ENCODE results near the gene IFIT2.
"Not testable (repeated sequence)": the region's sequence is repeated elsewhere in the genome, so short reads cannot be mapped to it uniquely, and the experiment has no call there.

Gene IFIT2

DNA sequence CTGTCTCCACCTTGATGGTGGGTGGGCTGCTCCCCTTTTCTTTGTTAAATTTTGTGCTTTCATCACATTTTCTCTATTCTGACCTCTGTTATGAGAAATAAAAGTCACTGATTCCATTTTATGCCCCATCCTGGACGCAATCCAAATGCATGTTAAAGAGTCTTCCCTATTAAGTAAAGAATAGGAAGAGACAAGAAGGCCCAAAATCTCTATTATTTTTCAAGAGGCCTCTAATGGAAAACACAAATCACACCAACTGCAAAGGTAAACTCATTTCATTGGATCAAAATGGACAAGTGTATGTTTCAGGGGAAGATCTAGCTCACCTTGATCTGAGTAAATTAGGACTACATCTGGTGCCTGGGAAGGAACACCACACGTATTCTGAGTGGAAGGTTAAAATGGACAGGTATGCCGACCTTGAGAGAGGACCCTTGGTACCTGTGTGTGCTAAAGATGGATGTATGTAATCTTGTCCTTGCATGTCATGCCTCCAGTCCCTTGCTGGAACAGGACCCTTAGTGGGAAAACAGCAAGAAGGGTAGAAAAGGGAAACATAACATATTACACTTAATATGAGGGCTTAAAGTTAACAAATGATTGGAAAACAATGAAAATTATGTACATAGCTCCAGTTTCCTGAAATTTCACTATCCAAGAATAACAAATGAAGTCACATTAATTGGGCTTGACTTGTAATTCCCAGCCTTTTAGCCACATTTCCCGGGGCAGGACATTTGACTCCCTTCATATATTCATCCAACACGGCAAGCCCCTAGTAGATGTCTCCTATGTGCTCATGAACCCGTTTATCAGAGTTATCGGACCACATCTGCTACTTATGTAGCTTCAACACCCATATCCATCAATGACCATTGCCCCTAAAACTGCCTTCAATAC lies 7.6 kb downstream of the IFIT2 start:
- DNase-seq: no peak

DNA sequence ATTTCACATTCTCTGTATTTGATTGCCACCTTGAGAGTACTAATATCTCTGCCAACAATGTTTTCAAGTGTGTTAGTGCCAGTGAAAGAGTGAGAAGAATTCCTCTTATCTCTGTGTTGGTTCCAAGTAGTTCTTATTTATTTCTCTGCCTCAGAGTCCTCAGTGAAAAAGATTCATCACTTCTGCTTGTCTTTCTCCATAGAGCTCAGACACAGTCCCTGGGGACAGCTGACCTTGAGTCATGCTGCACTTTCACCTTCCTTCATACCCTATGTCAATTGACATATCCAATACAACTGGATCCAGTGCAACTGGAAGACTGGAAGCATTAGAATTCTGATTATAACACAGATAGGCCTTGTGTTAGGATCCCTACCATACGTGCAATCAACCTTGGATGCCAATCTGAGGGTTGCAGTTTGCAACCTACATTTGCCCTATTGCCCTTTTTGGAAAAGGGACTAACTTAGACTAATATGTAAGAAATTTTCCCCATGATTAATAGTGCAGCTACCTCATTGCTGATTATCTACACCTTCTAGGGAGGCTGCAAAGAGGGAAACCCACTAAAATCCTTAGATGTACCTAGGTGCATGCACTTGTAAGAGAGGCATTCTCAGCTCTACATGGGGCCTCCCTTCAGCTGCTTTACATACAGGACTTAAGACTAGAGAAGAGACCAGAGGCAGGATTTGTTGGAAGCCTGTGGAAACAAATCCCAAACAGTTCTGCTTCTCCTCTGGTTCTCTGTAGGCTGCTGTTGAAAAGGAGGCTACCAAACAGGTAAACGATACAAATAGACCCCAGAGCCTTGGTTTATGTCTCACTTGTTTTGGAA lies 8.4 kb downstream of the IFIT2 start:
- DNase-seq: no peak

DNA sequence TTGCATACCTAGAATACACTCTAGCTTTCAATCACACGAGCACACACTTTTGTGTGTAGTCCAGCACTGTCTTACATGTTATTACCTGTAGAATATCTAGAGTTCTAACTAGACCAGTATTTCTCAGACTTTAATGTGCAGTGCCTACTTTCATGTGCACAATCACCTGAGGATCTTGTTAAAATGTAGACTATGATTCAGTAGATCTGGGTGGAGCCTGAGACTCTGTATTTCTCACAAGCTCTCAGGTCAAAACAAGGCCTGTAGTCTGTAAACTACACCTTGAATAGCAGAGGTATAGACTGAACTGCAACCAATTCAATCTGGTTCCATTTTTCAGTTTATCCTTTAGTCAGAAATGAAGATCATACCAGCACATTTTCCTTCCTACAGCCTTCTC lies 11.1 kb downstream of the IFIT2 start:
- no peak for DNase-seq

DNA sequence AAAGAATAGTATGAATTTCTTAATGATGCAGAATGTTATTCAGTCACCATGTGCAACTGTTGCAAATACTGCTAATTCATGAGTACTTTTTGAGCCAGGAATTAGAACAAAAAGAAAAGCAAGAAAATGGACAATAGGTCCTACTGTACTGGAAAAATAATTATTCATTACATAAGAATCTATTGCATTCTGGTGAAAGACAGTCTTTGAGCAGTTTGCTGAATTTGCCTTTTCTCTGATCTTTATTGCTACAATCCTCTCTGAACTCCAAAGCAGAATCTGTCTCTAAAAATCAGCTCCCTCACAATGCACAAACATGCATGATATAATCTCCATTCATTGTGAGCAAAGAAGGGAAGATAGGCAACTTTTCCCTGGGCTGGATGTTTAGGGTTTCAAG lies 12.8 kb downstream of the IFIT2 start:
- DNase-seq: no peak

DNA sequence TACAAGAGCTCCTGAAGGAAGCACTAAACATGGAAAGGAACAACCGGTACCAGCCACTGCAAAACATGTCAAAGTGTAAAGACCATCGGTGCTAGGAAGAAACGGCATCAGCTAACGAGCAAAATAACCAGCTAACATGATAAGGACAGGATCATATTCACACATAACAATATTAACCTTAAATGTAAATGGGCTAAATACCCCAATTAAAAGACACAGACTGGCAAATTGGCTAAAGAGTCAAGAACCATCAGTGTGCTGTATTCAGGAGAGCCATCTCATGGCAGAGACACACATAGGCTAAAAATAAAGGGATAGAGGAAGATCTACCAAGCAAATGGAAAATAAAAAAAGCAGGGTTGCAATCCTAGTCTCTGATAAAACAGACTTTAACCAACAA lies 16.2 kb downstream of the IFIT2 start:
- DNase-seq: not testable (repeated sequence)

DNA sequence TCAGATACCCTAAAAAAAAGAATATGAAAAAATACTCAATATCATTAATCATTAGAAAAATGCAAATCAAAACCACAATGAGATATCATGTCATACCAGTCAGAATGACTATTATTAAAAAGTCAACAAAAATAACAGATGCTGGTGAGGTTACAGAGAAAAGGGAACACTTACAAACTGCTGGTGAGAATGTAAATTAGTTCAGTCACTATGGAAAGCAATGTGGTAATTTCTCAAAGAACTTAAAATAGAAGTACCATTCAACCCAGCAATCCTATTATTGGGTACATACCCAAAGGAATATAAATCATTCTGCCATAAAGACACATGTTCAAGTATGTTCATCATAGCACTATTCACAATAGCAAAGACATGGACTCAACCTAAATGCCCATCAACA lies 23.2 kb downstream of the IFIT2 start:
- not testable (repeated sequence) for DNase-seq

DNA sequence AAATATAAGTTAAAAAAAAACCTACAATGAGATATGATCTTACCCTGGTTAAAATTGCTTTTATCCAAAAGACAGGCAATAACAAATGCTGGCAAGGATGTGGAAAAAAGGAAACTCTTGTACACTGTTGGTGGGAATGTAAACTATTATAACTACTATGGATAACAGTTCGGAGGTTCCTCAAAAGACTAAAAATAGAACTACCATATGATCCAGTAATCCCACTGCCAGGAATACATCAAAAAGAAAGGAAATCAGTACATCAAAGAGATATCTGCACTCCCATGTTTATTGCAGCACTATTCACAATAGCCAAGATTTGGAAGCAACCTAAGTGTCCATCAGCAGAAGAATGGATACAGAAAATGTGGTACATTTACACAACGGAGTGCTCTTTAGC lies 24.0 kb downstream of the IFIT2 start:
- DNase-seq: not testable (repeated sequence)

DNA sequence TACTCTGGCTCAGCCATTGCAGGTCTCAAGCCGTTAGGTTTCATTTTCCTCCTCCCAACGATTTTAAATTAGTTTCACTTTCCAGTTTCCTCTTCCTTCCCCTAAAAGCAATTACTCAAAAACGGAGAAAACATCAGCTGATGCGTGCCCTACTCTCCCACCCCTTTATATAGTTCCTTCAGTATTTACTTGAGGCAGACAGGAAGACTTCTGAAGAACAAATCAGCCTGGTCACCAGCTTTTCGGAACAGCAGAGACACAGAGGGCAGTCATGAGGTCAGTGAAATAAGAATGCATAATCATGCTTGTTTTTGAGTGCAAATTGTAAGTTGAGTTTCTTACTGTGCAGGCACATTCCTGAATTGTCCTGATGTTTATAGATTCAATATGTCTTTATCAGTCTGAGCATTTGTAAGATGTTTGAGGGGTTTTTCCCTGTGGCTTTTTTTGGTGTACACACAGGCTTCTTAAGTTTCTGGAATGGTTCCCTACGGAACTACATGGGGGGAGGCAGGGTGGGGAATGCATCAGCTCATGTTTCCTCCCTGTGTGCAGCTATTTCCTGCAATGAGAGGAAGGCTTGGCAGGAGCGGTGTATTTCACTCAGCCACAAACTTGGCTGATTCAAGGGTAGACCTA lies 26.1 kb downstream of the IFIT2 start, which contains the start of gene IFIT3:
TSS of gene IFIT3 (plus strand) at position 195 of the 639 bp plus-strand sequence. CDS start at position 272, 77 bp downstream.
- DNase-seq: no peak

DNA sequence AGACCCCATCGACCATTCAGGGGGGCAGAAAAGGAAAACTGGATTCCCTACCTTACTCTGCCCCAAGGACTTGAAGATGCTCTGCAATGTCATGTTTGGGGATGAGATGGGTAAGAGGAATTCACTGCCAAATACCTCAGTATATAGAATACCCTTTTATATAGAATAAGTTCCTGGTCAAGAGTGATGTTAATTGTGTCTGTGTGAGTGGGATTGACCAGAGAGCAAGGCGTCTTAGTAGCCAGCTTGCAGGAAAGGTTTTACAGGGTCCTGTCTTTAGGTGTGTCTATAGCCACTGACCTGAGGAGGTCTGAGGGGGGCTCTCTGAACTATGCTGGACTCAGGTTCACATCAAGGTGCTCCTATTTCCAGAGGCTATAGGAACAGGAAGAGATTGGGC lies 27.3 kb downstream of the IFIT2 start:
- DNase-seq: no peak

DNA sequence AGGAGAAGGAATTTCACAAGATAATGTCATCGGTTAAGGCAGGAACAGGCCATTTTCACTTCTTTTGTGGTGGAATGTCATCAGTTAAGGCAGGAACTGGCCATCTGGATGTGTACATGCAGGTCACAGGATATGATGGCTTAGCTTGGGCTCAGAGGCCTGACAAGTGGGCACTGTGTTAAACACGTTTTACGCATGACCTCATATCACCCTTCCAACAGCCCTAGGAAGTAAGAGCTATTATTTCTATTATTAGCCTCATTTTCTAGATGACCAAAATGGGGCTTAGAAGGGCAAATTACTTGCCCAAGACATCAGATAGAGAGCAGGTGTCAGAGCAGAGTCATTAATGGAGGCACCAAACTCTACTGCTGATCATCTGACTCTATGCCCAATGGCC lies 28.2 kb downstream of the IFIT2 start:
- not testable (repeated sequence) for DNase-seq

DNA sequence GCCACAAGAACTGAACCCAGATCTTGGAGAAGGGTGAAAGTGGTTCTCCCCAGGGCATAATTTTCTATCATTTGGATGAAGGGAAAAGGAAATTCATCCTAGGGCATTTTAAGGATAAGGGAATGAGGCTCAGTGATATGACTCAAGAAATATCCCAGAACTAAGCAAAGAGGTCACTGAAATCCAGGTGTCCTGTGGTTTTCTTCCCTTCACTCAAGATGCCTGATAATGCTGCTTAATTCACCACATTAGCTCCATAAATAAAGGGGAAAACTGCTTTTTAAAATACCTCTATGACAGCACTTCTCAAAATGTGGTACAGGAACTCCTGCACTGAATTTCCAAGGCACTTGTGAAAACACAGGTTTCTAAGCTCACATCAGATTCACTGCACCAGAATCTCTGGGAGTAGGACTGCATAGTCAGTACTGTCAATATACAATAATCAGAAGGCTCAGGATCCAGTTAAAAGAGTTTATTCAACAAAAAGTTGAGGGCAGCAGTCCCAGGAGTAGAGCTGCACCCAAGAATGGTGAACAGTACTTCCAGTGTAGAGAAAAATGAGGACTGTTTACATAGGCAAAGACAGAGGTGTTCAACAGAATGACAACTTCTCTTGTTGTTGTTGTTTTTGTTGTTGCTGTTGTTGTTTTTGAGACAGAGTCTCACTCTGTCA lies 28.8 kb downstream of the IFIT2 start:
- no peak for DNase-seq

DNA sequence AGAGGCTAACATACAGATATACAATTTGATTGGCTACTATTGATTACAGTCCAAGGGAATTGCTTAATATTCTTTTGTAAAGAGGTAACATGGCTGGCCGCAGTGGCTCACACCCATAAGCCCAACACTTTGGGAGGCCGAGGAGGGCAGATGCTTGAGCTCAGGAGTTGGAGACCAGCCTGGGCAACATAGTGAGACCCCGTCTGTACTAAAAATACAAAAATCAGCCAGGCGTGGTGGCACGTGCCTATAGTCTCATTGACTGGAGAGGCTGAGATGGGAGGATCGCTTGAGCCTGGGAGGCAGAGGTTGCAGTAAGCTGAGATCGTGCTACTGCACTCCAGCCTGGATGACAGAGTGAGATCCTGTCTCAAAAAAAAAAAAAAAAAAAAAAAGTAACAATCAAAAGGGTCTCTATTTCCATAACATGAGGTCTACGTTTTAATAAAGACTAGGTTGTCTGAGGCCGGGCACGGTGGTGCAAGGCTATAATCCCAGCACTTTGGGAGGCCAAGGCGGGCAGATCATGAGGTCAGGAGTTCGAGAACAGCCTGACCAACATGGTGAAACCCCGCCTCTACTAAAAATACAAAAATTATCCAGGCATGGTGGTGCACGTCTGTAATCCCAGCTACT lies 29.8 kb downstream of the IFIT2 start:
- DNase-seq: not testable (repeated sequence)

DNA sequence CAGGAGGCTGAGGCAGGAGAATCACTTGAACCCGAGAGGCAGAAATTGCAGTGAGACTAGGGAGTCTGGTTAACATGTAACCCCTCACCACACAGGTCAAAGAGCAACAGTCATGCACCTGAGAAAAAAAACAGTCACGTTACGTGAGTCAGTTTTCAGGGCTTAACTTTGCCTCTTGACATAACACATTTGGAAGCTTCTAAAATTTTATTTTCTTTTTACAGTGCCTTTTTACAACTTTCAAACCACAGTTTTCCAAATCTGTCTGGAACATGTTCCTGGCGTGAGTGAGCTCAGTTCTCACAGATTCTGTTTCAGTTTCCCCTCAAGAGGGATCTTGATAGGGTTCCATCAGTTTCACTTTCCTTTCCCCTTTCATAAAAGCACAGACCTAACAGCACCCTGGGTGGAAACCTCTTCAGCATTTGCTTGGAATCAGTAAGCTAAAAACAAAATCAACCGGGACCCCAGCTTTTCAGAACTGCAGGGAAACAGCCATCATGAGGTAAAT lies 30.3 kb downstream of the IFIT2 start:
- DNase-seq: no peak

DNA sequence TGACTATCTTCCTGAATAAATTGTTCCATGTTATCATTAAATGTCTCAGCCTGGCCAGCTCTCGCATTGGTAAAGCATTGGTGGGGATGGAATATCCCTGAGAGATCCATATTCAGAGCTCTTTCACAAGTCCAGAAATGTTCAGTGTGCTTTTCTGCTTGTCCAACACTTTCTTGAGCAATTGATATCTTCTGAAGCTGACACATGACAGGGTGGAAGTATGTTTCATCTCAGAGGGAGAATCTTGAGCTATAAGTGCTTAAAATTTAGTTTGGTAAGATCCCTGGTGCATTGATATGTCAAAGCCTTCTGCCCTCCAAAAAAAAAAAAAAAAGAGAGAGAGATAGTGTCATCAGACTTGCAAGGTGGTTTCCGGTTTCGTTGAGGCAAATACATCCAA lies 33.4 kb downstream of the IFIT2 start:
- no peak for DNase-seq

DNA sequence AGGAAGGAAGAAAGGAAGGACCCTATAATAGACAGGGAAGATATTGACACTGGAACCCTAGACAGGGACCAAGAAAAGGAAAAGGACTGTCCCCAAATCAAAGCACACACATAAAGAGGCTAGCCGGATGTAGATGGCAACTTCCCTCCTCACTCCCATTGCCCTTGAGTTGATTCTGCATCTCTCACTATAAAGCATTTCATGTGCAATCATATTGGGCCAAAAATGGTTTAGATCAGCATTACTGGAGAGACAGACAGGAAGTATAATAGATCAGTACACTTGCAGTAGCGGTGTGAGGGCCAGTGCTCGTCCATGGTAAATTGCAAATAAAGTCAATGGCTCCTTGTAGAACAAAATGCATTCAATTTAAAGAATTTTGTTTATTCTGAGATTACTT lies 34.4 kb downstream of the IFIT2 start:
- no peak for DNase-seq

DNA sequence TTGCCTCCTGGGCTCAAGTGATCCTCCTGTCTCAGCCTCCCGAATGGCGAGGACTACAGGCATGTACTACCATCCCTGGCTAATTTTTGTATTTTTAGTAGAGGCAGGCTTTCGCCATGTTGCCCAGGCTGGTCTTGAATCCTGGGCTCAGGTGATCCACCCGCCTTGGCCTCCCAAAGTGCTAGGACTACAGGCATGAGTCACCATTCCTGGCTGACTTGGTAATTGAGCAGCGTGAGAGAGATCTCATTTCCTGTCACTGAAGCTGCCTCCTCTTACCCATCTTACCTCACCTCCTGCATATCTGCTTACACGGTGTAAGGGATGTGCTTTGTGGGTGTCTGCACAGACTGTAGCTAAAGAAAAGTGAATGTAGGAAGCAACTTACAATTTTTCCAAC lies 35.6 kb downstream of the IFIT2 start:
- DNase-seq: no peak

DNA sequence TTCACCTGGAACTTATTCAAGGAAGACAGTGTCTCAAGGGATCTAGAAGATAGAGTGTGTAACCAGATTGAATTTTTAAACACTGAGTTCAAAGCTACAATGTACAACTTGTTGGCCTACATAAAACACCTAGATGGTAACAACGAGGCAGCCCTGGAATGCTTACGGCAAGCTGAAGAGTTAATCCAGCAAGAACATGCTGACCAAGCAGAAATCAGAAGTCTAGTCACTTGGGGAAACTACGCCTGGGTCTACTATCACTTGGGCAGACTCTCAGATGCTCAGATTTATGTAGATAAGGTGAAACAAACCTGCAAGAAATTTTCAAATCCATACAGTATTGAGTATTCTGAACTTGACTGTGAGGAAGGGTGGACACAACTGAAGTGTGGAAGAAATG lies 36.9 kb downstream of the IFIT2 start:
- DNase-seq: no peak

DNA sequence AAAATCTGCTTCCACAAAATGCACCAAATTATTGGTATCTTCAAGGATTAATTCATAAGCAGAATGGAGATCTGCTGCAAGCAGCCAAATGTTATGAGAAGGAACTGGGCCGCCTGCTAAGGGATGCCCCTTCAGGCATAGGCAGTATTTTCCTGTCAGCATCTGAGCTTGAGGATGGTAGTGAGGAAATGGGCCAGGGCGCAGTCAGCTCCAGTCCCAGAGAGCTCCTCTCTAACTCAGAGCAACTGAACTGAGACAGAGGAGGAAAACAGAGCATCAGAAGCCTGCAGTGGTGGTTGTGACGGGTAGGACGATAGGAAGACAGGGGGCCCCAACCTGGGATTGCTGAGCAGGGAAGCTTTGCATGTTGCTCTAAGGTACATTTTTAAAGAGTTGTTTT lies 38.0 kb downstream of the IFIT2 start:
- no peak for DNase-seq

DNA sequence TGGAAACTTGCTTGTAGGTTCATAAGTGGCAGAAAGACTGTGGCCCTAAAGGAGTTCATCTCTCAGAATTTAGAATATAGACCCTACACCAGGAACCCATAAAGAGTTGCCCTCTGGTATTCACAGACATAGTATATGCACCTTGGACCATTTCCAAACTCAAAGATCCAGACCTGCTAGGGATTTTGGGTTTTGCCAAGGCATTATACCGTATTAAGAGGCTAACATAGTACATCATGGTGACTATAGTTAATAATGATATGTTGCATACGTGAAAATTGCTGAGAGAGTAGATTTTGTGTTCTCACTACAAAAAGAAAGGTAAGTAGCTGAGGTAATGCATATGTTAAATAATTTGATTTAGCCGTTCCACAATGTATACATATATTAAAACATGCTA lies 39.8 kb downstream of the IFIT2 start:
- DNase-seq: no peak

DNA sequence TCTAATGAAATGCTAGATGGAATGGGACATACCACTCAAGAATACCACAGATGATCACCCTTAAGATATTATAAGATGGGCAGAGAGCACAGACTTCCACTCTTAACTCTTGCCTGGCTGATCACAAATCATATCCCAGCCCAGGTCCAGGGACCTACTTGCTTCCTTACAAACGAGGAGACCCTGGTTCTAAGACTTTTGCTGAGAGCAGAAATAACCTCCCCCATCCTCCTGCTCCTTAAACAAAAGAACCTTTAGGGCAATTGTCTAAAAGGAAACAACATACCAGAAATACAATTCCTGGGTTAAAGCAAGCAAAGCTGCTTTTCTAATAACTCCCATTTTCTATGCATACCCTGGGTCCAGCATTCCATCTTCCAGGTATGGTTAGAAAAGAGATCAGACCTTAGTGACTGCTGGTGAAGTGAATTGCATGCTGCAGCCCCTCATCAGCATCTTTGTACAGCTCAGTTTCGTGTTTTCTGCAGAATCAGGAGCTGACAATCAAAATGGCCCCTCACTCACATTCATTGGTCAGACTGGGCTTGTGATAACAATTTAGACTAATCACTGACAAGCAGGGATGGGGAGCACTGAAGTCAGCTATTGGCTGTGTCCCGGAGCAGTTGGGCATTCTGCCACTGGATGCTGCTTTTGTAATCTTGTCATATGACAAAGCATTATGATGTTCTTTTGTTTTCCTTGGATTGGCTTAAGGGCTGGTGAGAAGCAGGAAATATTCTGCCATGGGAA lies 40.5 kb downstream of the IFIT2 start:
- no peak for DNase-seq

DNA sequence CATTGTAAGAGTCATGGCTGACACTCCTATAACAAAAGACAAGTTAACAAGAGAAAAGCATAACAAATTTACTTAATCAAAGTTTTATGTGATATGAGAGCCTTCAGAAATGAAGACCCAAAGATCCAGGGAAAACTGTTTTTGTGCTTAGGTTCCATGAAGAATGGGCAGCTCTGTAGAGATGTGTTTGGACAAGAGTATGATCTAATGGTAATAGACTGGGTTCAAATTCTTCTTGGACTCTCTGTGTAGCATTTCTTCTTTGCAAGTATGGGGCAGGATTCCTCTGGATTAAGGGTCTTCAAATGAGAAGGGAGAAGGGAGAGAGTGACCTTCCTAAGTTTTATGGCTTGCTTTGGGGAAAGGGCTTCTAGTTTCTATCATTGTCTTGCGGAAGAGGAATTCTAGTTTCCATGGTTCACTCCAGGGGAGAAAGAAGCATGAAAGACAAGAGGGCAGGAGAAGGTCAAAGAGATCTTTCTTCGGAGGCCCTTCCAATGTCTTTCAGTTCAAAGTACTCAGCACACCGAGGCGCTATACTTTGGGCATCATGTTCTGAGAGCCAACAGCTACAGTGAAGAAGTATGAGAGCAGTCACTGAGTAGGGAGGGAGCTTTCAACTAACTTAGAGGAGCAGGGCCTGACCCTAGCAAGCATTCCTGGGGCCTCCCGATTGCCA lies 41.4 kb downstream of the IFIT2 start:
- no peak for DNase-seq

Data from NCI-H446 treated with DMSO at 0.1 percent for 48 hours (cell line).